GM12874 (cell line): Measurements from ENCODE around the gene SLC7A8.

Source experiments
- CTCF ChIP-seq: IDR thresholded peaks from 2 replicates; pipeline ENCODE4 v1.5.1; 2011; ENCODE audit warnings: low read depth, mild to moderate bottlenecking, control low read depth, low read length, moderate library complexity; ENCODE audit not compliant: insufficient read depth

SLC7A8 gene

DNA sequence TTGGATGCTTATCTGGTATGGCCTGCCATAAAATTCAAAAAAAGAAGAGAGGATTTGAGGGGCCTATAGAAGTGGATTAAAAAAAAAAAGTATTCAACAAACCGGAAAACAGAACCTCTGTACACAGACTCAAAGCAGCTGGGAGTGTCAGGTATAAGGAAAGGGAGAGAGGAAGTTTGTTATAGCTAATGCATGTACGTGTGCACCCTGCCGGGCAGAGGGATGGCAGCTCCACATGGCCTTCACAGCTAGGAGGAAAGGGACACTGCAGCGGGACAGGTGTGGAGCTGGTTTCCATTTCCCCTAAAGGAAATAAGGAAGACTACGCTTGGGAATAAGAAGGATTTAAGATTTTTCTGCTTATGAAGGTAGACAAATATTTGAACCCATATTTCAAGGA lies 21.5 kb downstream of the SLC7A8 start:
- no peak for TF ChIP-seq CTCF

DNA sequence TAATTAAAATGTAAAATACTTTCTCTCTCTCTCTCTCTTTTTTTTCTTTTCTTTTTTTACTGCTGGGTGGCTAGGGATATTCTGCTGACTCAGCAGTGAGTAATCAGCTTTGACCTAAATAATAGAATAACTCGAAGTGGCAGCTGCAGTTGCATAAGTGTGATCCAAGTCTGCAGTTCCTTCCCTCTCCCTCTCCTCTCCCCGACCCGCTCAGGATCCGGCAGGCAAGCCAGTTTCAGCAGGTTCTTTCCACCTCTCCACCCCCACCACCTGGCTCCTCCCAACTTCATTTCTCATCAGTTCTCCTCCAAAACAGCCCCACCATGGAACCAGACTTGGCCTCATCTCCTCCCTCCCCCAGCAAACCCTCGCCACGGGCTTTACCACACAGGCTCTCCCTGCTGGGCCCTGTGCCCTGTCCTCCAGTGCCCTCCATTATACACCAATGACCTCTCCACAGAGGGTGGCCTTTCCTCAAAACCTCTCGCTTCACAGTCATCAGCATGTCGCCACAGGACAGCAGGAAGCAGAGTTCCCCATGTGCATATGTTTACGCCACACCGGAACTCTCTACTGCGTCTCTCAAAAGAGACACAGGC lies 22.4 kb downstream of the SLC7A8 start:
- no peak for TF ChIP-seq CTCF

DNA sequence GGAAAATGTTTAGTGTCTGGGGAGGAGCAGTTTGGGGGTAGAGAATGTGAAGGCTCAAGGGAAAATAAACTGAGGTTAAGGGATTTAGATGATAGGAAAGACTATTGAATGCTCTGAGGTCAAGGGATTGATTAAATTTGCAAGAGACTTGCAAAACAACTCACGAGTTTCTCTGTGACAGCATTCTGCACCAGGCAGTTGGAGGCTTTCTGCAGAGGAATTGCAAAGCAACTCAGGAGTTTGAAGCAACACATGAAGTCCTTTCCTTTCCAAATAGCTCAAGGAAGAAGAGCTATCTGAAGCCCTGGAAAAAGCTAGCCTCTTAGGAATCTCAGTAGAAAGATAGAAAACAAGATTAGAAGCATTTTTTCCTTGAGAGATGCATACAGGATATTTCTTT lies 23.9 kb downstream of the SLC7A8 start:
- TF ChIP-seq CTCF: no peak

DNA sequence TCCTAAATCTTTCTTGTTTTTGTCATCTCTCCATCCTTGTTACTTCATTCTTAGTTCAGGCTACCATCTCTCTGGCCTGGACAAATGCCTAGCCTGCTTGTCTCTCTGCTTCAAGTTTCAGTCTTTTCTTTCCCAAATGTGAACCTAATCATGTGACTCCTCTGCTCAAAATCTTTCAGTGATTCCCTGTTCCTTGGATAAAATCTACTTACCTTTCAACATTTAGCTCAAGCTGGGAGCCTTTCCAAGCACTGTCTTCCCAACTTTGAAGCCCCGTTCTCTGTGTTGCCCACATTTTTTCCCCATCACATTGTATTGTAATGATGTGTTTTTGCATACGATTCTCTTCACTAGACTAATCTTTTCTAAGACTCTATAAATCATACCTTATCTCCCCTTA lies 24.7 kb downstream of the SLC7A8 start:
- TF ChIP-seq CTCF: no peak

GRCh38 chr14:23154964-23155587 lies 28.4 kb downstream of the SLC7A8 start:
- no peak for TF ChIP-seq CTCF

- no peak for TF ChIP-seq CTCF
Measured at GRCh38 chr14:23153851-23154796, 29.3 kb downstream of the SLC7A8 start.

GRCh38 chr14:23151342-23151741 lies 32.1 kb downstream of the SLC7A8 start:
- no peak for TF ChIP-seq CTCF
